Skin epidermis (tissue), 12 donors: ENCODE data around the gene NEK9.

Experiments
- H3K27ac ChIP-seq, 21 experiments: fragments of 200-600 bp; sonication (generic) in 11 of 21; one replicate each; pipeline ENCODE4 v1.5.0; 2020; ENCODE audit warnings: mild to moderate bottlenecking in 3 of 21, inconsistent platforms in 2 of 21, moderate library complexity in 2 of 21
- H3K4me3 ChIP-seq, 7 experiments: fragments of 200-600 bp; sonication (generic) in 2 of 7; one replicate each; pipeline ENCODE4 v1.5.0; 2020; ENCODE audit warnings: inconsistent platforms in 2 of 7, mild to moderate bottlenecking in 2 of 7, moderate library complexity in 1 of 7

The NEK9 gene

GRCh38 chr14:75049731-75050201 lies 77.1 kb downstream of the NEK9 start:
- H3K27ac ChIP-seq = peak overlapping the region in 13 of 21 experiments; percentile 42 to 96 (median 89)
- no peak overlapping the region for H3K4me3 ChIP-seq

GRCh38 chr14:75049136-75049535 lies 77.7 kb downstream of the NEK9 start:
- peak overlapping the region in 15 of 21 experiments; percentile 2 to 75 (median 47) for H3K27ac ChIP-seq

GRCh38 chr14:75048101-75048500 lies 78.7 kb downstream of the NEK9 start:
- H3K4me3 ChIP-seq = no peak overlapping the region
- peak overlapping the region in 3 of 21 experiments; percentile 2 to 44 (median 36) for H3K27ac ChIP-seq

More at GRCh38 chr14:75049136-75049535, 77.7 kb downstream of the NEK9 start:
- no peak overlapping the region for H3K4me3 ChIP-seq

- H3K27ac ChIP-seq = no peak overlapping the region
- no peak overlapping the region for H3K4me3 ChIP-seq
Measured at GRCh38 chr14:75047506-75047905, 79.3 kb downstream of the NEK9 start.

GRCh38 chr14:75046899-75047298 lies 79.9 kb downstream of the NEK9 start:
- Histone ChIP-seq H3K4me3 (no peak overlapping the region), H3K27ac (no peak overlapping the region)

- Histone ChIP-seq H3K27ac (no peak overlapping the region), H3K4me3 (no peak overlapping the region)
Measured at GRCh38 chr14:75046275-75046674, 80.6 kb downstream of the NEK9 start.

- H3K27ac ChIP-seq = no peak overlapping the region
Measured at GRCh38 chr14:75044752-75045151, 82.1 kb downstream of the NEK9 start.

GRCh38 chr14:75044322-75044721 lies 82.5 kb downstream of the NEK9 start:
- Histone ChIP-seq H3K27ac (no peak overlapping the region), H3K4me3 (no peak overlapping the region)

More at GRCh38 chr14:75044752-75045151, 82.1 kb downstream of the NEK9 start:
- no peak overlapping the region for H3K4me3 ChIP-seq

- Histone ChIP-seq H3K4me3 (no peak overlapping the region), H3K27ac (peak overlapping the region in 4 of 21 experiments; percentile 18 to 45 (median 40))
Measured at GRCh38 chr14:75042035-75042434, 84.8 kb downstream of the NEK9 start.

GRCh38 chr14:75041613-75042012 lies 85.2 kb downstream of the NEK9 start:
- Histone ChIP-seq H3K4me3 (no peak overlapping the region), H3K27ac (peak overlapping the region in 5 of 21 experiments; percentile 18 to 45 (median 38))

GRCh38 chr14:75040959-75041358 lies 85.9 kb downstream of the NEK9 start:
- H3K27ac ChIP-seq = peak overlapping the region in 3 of 21 experiments; percentile 18 to 45 (median 21)
- no peak overlapping the region for H3K4me3 ChIP-seq

- Histone ChIP-seq H3K27ac (no peak overlapping the region), H3K4me3 (no peak overlapping the region)
Measured at GRCh38 chr14:75040507-75040906, 86.3 kb downstream of the NEK9 start.

GRCh38 chr14:75032939-75033338 lies 93.9 kb downstream of the NEK9 start:
- no peak overlapping the region for H3K4me3 ChIP-seq

GRCh38 chr14:75030147-75030546 lies 96.7 kb downstream of the NEK9 start:
- Histone ChIP-seq H3K27ac (peak overlapping the region in 2 of 21 experiments; percentile 26 to 61), H3K4me3 (no peak overlapping the region)

More at GRCh38 chr14:75032939-75033338, 93.9 kb downstream of the NEK9 start:
- no peak overlapping the region for H3K27ac ChIP-seq
